ENCODE data around the gene TMEM86A. TPM values are rescaled to one million over a fixed set of nuclear protein-coding genes. Genes with fewer than 3 reads are reported as not detected.
"Not testable (repeated sequence)": the region's sequence is repeated elsewhere in the genome, so short reads cannot be mapped to it uniquely, and the experiment has no call there.

The TMEM86A gene
- total and polyA plus RNA-seq, 2 donors (not counting 3 experiments of a cell fraction or from before 2014, with no cell fraction given): 2.1 to 2.6 TPM

- Histone ChIP-seq H3K27me3 (ENCODE audit: control insufficient read depth in 2 of 2, insufficient read depth in 2 of 2, low read length in 2 of 2) (no peaks in the 10 kb centered on the region), H3K4me3 (replicated peaks in 1 of 3; ENCODE audit: insufficient read depth in 1 of 3, low read depth in 1 of 3, low read length in 3 of 3) (no peak overlapping the region), H3K79me2 (ENCODE audit: control insufficient read depth, insufficient read depth, low read length) (no peaks in the 10 kb centered on the region), H3K4me2 (ENCODE audit: insufficient read depth, low read length) (no peak overlapping the region), H2AFZ (ENCODE audit: low read depth, low read length) (no peak overlapping the region), H3K36me3 (ENCODE audit: control insufficient read depth in 2 of 2, extremely low read depth in 1 of 2, insufficient read depth in 2 of 2, low read length in 2 of 2) (no peaks in the 10 kb centered on the region), H3K27ac (ENCODE audit: insufficient read depth, low read depth, low read length) (no peak overlapping the region), H3K9me3 (replicated peaks; ENCODE audit: control insufficient read depth, insufficient read depth, low read length) (no peaks in the 10 kb centered on the region), H4K20me1 (replicated peaks; ENCODE audit: control insufficient read depth, extremely low read depth, insufficient read depth, low read length) (no peaks in the 10 kb centered on the region), H3K4me1 (ENCODE audit: control insufficient read depth, extremely low read depth, insufficient read depth, low read length) (no peaks in the 10 kb centered on the region), H3K9ac (replicated peaks; ENCODE audit: extremely low read depth, insufficient read depth, low read length) (no peak overlapping the region), H3K9me1 (replicated peaks; ENCODE audit: control insufficient read depth, extremely low read depth, insufficient read depth, low read length) (no peaks in the 10 kb centered on the region)
- dilution Hi-C loops (cut with MboI; ENCODE audit: extremely low pct_ligation_motif_present, low sequenced_read_pairs) (no loop called here), intact Hi-C loops (cut with micrococcal nuclease) (no loop called here)
- DNase-seq (ENCODE audit: low read depth, low spot score) (no peak), FAIRE-seq (no peak)
- CTCF ChIA-PET: interaction anchor here (0.6 kb wide), 1 partner anchor 19 kb away, joined by 3 read pairs; no protein-coding TSS in a partner anchor
- POLR2A ChIA-PET: no interaction called here
- no peak for TF ChIP-seq JUN (IDR thresholded peaks at IDR 0.05; ENCODE audit: borderline replicate concordance, insufficient read depth, insufficient read length, low read depth)
- no peak for TF ChIP-seq MYC (IDR thresholded peaks at IDR 0.05; ENCODE audit: low read depth, low read length)
- TF ChIP-seq EZH2 (IDR thresholded peaks at IDR 0.05; ENCODE audit: borderline replicate concordance, low read depth, low read length, severe bottlenecking): no peak
- no peak for TF ChIP-seq POLR2AphosphoS5 (IDR thresholded peaks at IDR 0.05; ENCODE audit: insufficient read depth, low read depth, low read length)
- no peak for TF ChIP-seq MAX (IDR thresholded peaks at IDR 0.05; ENCODE audit: insufficient read depth, insufficient read length)
- no peak for TF ChIP-seq GATA2 (IDR thresholded peaks at IDR 0.05; ENCODE audit: insufficient read depth, insufficient read length, low read depth, low read length)
- TF ChIP-seq POLR2A (IDR thresholded peaks at IDR 0.05; ENCODE audit: low read depth, low read length): no peak
- no peak for TF ChIP-seq CTCF (IDR thresholded peaks at IDR 0.05; ENCODE audit: extremely low read depth in 1 of 2, insufficient read depth in 1 of 2, low read depth in 1 of 2, low read length in 2 of 2)
- TF ChIP-seq FOS (IDR thresholded peaks at IDR 0.05; ENCODE audit: borderline replicate concordance, insufficient read depth, low read length): no peak
- BruUV-seq (replicated peaks): no TSS peak
These were observed 27.3 kb upstream of the TMEM86A start for GRCh38 chr11:18671246-18671645.

GRCh38 chr11:18672209-18672608, 26.4 kb upstream of the TMEM86A start:
- POLR2A ChIA-PET; H3K9me3 ChIP-seq (replicated peaks; ENCODE audit: control insufficient read depth, insufficient read depth, low read length); dilution Hi-C loops (cut with MboI; ENCODE audit: extremely low pct_ligation_motif_present, low sequenced_read_pairs); H3K27ac ChIP-seq (ENCODE audit: insufficient read depth, low read depth, low read length); H3K4me3 ChIP-seq (replicated peaks in 1 of 3; ENCODE audit: insufficient read depth in 1 of 3, low read depth in 1 of 3, low read length in 3 of 3); H3K36me3 ChIP-seq (ENCODE audit: control insufficient read depth in 2 of 2, extremely low read depth in 1 of 2, insufficient read depth in 2 of 2, low read length in 2 of 2); BruUV-seq (replicated peaks); H3K9ac ChIP-seq (replicated peaks; ENCODE audit: extremely low read depth, insufficient read depth, low read length); DNase-seq (ENCODE audit: low read depth, low spot score); CTCF ChIA-PET; H3K27me3 ChIP-seq (ENCODE audit: control insufficient read depth in 2 of 2, insufficient read depth in 2 of 2, low read length in 2 of 2); H3K4me1 ChIP-seq (ENCODE audit: control insufficient read depth, extremely low read depth, insufficient read depth, low read length); H3K9me1 ChIP-seq (replicated peaks; ENCODE audit: control insufficient read depth, extremely low read depth, insufficient read depth, low read length); H3K79me2 ChIP-seq (ENCODE audit: control insufficient read depth, insufficient read depth, low read length); H3K4me2 ChIP-seq (ENCODE audit: insufficient read depth, low read length); H2AFZ ChIP-seq (ENCODE audit: low read depth, low read length); FAIRE-seq; intact Hi-C loops (cut with micrococcal nuclease); H4K20me1 ChIP-seq (replicated peaks; ENCODE audit: control insufficient read depth, extremely low read depth, insufficient read depth, low read length): not testable (repeated sequence)

Measured in endothelial cell of umbilical vein (primary cell).